Smooth muscle cell (in vitro differentiated cells): ENCODE data around the gene MPP2. TPM values are rescaled to one million over a fixed set of nuclear protein-coding genes. Genes with fewer than 3 reads are reported as not detected.
"Not testable (repeated sequence)": the region's sequence is repeated elsewhere in the genome, so short reads cannot be mapped to it uniquely, and the experiment has no call there.

Experiments
- DNase-seq: peaks from one replicate; lab custom pipeline; 2025; ENCODE audit not compliant: unreplicated experiment; lab: John Stamatoyannopoulos, UW
- H2AFZ ChIP-seq: fragments of 200-600 bp; sonication (generic); 2 replicates; pipeline ENCODE4 v1.6.0; 2016; ENCODE audit warnings: antibody characterized with exemption, low read depth, mild to moderate bottlenecking
- H3F3A ChIP-seq: fragments of 200-600 bp; sonication (generic); 2 replicates; pipeline ENCODE4 v1.6.0; 2017; ENCODE audit warnings: antibody characterized with exemption, low read depth
- H3K27ac ChIP-seq: fragments of 200-600 bp; sonication (generic); 2 replicates; pipeline ENCODE4 v1.5.1; 2016; ENCODE audit warnings: low read depth, mild to moderate bottlenecking
- H3K27me3 ChIP-seq: fragments of 200-600 bp; sonication (generic); 2 replicates; pipeline ENCODE4 v1.6.1; 2016; ENCODE audit warnings: low read depth, mild to moderate bottlenecking
- H3K36me3 ChIP-seq: fragments of 200-600 bp; sonication (generic); 2 replicates; pipeline ENCODE4 v1.5.1; 2016; ENCODE audit warnings: low read depth
- H3K4me1 ChIP-seq: fragments of 200-600 bp; sonication (generic); 2 replicates; pipeline ENCODE4 v1.5.1; 2016; ENCODE audit warnings: low read depth
- H3K4me2 ChIP-seq: fragments of 200-600 bp; sonication (generic); 2 replicates; pipeline ENCODE4 v1.6.0; 2016; ENCODE audit warnings: mild to moderate bottlenecking
- H3K4me3 ChIP-seq: fragments of 200-600 bp; sonication (generic); 2 replicates; pipeline ENCODE4 v1.5.1; 2016; ENCODE audit warnings: mild to moderate bottlenecking
- H3K79me2 ChIP-seq: fragments of 200-600 bp; sonication (generic); 2 replicates; pipeline ENCODE4 v1.6.0; 2016; ENCODE audit warnings: low read depth, mild to moderate bottlenecking
- H3K9ac ChIP-seq: fragments of 200-600 bp; sonication (generic); 2 replicates; pipeline ENCODE4 v1.6.0; 2016; ENCODE audit warnings: low read depth
- H3K9me3 ChIP-seq: fragments of 200-600 bp; sonication (generic); replicated peaks from 2 replicates; pipeline ENCODE4 v1.5.1; 2016; ENCODE audit warnings: low read depth
- H4K20me1 ChIP-seq: fragments of 200-600 bp; sonication (generic); 2 replicates; pipeline ENCODE4 v1.6.0; 2016; ENCODE audit warnings: low read depth
- CTCF ChIP-seq: fragments of 200-600 bp; sonication (generic); IDR thresholded peaks from 2 replicates; pipeline ENCODE4 v1.5.1; 2017; ENCODE audit warnings: borderline replicate concordance, mild to moderate bottlenecking, antibody characterized with exemption; ENCODE audit not compliant: insufficient read depth, poor library complexity, severe bottlenecking
- WGBS: methylation state at CpG from one replicate; pipeline ENCODE4 v1.1.7; 2016; ENCODE audit warnings: low lambda C conversion rate; 5-methylcytosine and 5-hydroxymethylcytosine counted together
- polyA plus RNA-seq: library from polyadenylated mRNA; unstranded; fragments of >200 nt; fragmentation: Nextera tagmentation; extraction: Ambion mirVana; gene quantifications from 2 replicates; pipeline ENCODE4 v1.2.1, GENCODE V29; 2016
- total RNA-seq: library from RNA; depleted of rRNA; stranded (reverse); fragments of >200 nt; gene quantifications from 2 replicates; pipeline ENCODE4 v1.2.3, GENCODE V29; 2014

The MPP2 gene
- total and polyA plus RNA-seq, 2 experiments from 2014 or later, result 15.4 to 19.4 TPM

GRCh38 chr17:43844241-43844640, 63.1 kb downstream of the MPP2 start:
- H3K79me2 ChIP-seq, result no peaks in the 10 kb centered on the region
- no peak for TF ChIP-seq CTCF
- no peak overlapping the region for H3K27ac ChIP-seq
- no peaks in the 10 kb centered on the region for H3K4me1 ChIP-seq
- no peaks in the 10 kb centered on the region for H3F3A ChIP-seq
- no peak overlapping the region for H3K4me2 ChIP-seq
- no peak for DNase-seq
- 90% methylated on average over 5 of the region's 5 CpGs for WGBS
- no peak overlapping the region for H3K4me3 ChIP-seq
- no peaks in the 10 kb centered on the region for H3K27me3 ChIP-seq
- no peak overlapping the region for H3K9ac ChIP-seq
- no peak overlapping the region for H2AFZ ChIP-seq
- H3K9me3 ChIP-seq, result no peaks in the 10 kb centered on the region
- no peaks in the 10 kb centered on the region for H4K20me1 ChIP-seq
- no peaks in the 10 kb centered on the region for H3K36me3 ChIP-seq

DNA sequence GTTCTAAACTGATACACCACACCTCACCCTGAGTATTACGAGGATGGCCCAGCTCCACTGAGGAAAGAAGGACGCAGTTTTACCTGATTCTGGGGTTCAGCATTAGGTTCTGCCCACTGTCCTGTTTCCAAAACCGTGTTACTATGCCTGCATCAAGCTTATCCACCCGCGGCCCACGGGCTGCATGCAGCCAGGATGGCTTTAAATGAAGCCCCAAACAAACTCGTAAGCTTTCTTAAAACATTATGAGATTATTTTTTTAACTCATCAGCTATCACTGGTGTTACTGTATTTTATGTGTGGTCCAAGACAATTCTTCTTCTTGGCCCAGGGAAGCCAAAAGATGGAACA, 64.4 kb downstream of the MPP2 start:
- no peaks in the 10 kb centered on the region for H3K27me3 ChIP-seq
- no peak for DNase-seq
- no peak overlapping the region for H2AFZ ChIP-seq
- no peak overlapping the region for H3K4me2 ChIP-seq
- no peaks in the 10 kb centered on the region for H3F3A ChIP-seq
- H3K36me3 ChIP-seq, result no peaks in the 10 kb centered on the region
- no peak for TF ChIP-seq CTCF
- no peaks in the 10 kb centered on the region for H3K4me1 ChIP-seq
- H4K20me1 ChIP-seq, result no peaks in the 10 kb centered on the region
- H3K4me3 ChIP-seq, result no peak overlapping the region
- no peak overlapping the region for H3K27ac ChIP-seq
- H3K9me3 ChIP-seq, result no peaks in the 10 kb centered on the region
- no peak overlapping the region for H3K9ac ChIP-seq
- H3K79me2 ChIP-seq, result no peaks in the 10 kb centered on the region
- 86% methylated on average over 7 of the region's 7 CpGs for WGBS

DNA sequence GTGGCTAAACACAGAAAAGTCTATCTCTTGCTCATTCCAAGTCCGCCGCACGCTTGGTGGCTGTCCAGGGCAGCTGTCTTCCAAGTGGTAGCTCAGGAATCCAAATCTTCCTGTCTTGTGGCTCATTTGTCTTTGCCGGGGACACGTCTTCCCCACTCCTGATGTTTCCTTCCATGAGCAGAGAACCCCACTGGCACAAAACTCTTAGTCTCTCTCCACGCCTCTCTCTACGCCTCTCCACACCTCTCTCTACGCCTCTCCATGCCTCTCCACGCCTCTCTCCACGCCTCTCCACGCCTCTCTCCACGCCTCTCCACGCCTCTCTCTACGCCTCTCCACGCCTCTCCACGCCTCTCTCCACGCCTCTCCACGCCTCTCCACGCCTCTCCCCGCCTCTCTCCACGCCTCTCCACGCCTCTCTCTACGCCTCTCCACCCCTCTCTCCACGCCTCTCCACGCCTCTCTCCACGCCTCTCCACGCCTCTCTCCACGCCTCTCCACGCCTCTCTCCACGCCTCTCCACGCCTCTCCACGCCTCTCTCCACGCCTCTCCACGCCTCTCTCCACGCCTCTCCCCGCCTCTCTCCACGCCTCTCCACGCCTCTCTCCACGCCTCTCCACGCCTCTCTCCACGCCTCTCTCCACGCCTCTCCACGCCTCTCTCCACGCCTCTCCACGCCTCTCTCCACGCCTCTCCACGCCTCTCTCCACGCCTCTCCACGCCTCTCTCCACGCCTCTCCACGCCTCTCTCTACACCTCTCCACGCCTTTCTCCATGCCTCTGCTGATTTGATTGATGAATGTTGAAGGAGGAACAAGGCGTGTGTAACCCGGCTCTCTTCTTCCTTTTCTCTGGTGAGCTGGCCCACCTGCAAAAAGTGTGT, 65.0 kb downstream of the MPP2 start:
- H3K4me1 ChIP-seq, H2AFZ ChIP-seq, H3K79me2 ChIP-seq, H4K20me1 ChIP-seq, H3K4me3 ChIP-seq, DNase-seq, H3K36me3 ChIP-seq, H3K27ac ChIP-seq, H3F3A ChIP-seq, H3K27me3 ChIP-seq, H3K9ac ChIP-seq, H3K9me3 ChIP-seq, H3K4me2 ChIP-seq: not testable (repeated sequence)
- 85% methylated on average over 16 of the region's 54 CpGs for WGBS

DNA sequence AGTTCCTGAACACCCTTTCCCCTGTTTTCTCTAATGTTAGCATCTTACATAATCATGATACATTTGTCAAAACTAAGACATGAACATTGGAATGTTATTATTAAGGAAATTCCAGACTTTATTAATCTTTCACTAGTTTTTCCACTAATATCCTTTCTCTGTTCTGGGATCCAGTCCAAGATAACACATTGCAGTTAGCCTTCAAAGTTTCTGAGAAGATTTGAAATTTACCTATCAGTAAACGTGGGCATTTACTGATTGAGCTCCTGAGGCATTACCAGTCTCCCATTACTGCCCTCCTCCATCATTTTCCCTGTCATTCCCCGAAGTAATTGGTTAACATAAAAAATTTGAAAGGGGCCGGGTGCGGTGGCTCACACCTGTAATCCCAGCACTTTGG, 66.1 kb downstream of the MPP2 start:
- Histone ChIP-seq H3K27ac (no peak overlapping the region), H3K9ac (no peak overlapping the region), H3K4me2 (no peak overlapping the region), H4K20me1 (no peaks in the 10 kb centered on the region), H3K79me2 (no peaks in the 10 kb centered on the region), H3K27me3 (no peaks in the 10 kb centered on the region), H3F3A (no peaks in the 10 kb centered on the region), H3K9me3 (no peaks in the 10 kb centered on the region), H3K4me3 (no peak overlapping the region), H3K4me1 (no peaks in the 10 kb centered on the region), H3K36me3 (no peaks in the 10 kb centered on the region), H2AFZ (no peak overlapping the region)
- no peak for DNase-seq
- WGBS, result 91% methylated on average over 4 of the region's 4 CpGs
- TF ChIP-seq CTCF, result no peak
